ENCODE data around the gene PHACTR3.

Gene PHACTR3

GRCh38 chr20:59821788-59822187 is 217.4 kb downstream of the PHACTR3 start:
- DNase-seq = no peak

GRCh38 chr20:59822291-59823029 is 218.1 kb downstream of the PHACTR3 start:
- no peak for DNase-seq

GRCh38 chr20:59823030-59823423 is 218.7 kb downstream of the PHACTR3 start:
- no peak for DNase-seq

- no peak for DNase-seq
These were observed 219.3 kb downstream of the PHACTR3 start for GRCh38 chr20:59823491-59824259.

DNA sequence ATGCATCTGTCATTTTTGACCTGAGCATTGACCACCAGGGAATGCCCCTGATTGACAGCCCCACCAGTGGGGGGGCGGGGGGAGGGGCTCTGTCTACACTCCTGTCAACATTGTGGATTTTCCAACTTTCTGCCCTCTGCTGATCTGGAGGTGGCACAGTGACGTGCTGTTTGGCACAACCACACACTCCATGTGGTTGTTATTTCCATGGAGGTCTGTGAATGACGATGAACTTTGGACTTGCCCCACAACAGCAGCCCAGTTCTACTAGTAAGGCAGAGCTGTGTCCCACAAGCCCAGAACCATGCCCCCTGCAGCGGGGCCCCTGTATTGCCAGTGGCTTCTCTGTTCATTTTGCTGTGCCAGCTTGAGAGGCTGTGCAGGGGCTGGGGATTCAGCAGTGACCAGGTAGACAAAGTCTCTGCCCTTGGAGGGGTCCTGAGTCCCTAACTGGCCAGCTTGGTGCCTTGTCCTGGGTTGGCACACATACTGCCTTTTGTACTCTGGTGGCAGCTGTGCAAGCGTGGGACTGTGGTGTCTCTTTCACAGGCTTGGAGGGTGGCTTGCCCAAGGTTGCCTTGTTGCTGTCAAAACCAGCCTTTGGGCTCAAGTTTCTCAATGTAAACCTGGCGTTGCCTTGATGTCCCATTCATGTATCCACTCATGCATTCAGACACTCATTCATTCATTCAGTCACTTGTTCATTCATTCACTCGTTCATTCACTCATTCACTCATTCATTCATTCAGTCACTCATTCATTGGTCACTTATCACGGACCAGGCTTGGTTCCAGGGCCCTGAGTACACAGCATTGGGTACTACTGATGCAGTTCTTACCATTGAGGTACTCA is 220.6 kb downstream of the PHACTR3 start:
- no peak for DNase-seq

DNA sequence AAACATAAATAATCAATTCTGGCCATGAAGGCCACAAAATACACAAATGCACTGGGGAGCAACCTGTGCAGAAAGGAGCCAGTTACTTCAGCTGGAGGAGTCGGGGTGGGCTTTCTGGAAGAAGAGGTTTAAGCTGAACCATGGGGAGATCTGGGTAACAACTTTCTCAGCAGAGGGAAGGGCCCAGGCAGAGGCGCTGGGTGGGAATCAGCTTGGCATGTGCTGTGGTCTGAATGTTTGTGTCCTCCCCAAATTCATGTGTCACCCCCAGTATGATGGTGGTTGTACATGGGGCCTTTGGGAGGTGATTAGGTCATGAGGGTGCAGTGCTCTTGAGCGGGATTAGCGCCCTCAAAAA is 221.2 kb downstream of the PHACTR3 start:
- DNase-seq = no peak

GRCh38 chr20:59825944-59826759 is 221.8 kb downstream of the PHACTR3 start:
- DNase-seq = peak; percentile 94

DNA sequence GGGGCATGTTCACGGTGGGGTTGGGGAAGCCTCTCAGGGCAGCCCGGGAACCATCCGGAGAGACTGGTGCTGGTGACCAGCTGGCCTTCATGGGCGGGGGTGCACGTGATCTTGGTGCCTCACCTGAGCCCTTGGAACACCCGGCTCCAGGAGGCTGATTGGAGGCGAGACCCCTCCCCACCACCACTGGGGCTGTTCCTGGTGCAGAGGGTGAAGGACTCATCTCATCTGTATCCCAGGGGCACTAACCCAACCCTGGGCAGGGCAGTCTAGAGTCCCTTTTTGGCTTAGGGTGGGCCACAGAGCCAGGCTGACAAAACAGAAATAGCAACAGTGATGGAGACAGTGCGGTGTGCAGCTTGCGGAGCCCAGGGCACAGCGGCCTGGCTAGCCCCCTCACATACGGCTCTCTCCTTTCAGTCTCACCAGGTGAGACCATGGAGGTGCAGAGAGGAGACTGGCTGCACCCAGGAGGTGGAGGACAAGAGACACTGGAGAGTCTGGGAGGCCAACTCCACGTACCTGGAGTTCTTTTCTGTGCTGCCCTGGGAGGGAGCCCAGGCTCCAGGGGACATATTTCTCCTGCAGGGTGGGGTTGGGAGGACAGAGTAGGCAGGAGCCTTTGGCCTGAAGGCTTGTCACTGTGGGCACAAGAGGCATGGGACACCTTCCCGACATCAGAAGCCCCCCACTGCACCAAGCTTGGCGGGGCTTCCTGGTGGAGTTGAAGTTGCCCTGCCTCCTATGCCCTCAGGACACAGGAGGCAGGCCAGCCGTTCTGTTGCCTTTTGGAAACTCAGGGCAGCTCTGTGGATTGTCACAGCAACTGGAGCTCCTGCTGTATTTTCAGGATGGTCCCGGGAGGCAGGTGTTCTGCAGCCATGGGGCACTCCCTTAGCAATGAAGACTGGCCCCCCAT is 223.1 kb downstream of the PHACTR3 start:
- DNase-seq = no peak

DNA sequence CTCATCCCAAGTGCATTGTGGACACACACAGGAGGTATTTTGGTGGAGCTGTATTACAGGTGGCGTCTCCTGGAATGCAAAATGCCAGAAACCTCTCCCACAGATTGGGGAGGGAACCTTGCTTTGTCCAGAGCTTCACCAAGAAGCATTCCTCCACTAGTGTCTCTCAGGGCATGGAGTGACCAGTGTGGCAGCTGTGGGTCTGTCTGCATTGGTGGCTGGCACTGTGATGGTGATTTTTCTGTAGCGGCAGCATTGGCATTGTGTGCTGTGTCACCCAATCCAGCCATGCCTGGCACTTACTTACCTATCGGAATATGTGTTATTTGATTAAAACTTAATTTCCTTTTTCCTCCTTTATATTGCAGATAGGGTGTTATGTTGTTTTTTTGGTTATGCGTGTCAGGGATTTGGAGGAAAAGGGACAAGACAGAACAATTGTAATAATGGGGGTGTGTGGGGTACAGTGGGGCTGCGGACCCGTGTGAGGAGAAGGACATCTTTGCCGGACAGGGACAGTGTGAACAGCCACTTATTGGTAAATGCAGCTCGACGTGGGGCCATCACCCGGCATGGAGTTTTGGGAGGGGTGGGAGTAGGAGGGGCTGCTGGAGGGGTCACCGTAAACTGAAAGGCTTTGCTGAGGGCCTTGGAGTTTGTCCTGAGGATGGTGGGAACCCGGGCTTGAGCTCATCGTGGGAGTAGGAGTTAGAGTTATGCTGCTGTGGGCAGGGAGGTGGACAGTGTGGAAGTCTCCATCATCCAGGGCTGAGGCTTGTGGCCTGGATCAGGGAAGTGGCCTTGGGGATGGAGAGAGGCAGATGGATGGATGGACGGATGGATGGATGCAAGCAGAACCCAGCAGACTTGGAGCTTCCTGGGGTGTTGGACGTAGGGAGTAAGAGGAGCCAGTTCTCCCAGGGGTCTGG is 224.0 kb downstream of the PHACTR3 start:
- DNase-seq = no peak

- no peak for DNase-seq
These were observed 224.9 kb downstream of the PHACTR3 start for GRCh38 chr20:59829054-59829785.

GRCh38 chr20:59829786-59830664 is 225.7 kb downstream of the PHACTR3 start:
- DNase-seq = no peak

DNA sequence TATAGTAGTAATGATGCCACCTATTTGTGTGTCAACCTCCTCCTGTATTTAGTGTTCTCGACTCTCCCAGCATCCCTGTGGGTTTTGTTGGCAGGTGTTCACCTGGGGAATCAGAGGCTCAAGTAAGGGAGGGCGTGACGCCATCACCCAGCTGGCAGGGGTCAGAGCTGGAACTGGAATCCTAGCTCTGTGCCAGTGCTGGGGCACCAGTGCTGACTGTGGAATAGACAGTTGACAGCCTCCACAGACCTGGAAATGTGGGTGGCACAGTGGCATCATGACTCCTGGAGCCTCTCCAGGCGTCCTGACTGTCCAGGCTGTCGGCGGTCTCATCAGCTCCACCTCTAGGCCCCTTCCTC is 226.3 kb downstream of the PHACTR3 start:
- peak; percentile 54 for DNase-seq

GRCh38 chr20:59831024-59831915 is 226.9 kb downstream of the PHACTR3 start:
- DNase-seq = peak; percentile 54

DNA sequence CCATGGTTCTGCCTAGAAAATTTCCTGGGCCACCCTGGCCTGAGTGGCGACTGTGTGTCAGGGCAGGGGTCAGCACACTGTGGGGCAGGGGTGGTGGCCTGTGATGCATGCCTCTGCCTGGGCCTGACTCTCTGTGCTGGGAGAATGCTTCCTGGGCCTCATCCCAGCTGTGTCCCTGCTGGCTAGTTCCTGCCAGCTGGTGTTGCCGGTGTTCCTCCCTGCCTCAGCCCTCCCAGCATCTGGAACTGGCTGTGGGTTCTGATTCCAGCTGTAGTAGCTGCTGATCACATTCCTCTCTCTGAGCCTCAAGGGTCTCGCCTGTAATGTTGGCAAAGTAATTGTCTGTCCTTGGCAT is 227.6 kb downstream of the PHACTR3 start:
- no peak for DNase-seq

- DNase-seq = no peak
These were observed 228.3 kb downstream of the PHACTR3 start for GRCh38 chr20:59832406-59833363.

GRCh38 chr20:59835057-59835447 is 230.7 kb downstream of the PHACTR3 start:
- DNase-seq = no peak

Data from NCI-H146 (cell line).